Measurements from ENCODE around the gene TBX3.

TBX3 gene

DNA sequence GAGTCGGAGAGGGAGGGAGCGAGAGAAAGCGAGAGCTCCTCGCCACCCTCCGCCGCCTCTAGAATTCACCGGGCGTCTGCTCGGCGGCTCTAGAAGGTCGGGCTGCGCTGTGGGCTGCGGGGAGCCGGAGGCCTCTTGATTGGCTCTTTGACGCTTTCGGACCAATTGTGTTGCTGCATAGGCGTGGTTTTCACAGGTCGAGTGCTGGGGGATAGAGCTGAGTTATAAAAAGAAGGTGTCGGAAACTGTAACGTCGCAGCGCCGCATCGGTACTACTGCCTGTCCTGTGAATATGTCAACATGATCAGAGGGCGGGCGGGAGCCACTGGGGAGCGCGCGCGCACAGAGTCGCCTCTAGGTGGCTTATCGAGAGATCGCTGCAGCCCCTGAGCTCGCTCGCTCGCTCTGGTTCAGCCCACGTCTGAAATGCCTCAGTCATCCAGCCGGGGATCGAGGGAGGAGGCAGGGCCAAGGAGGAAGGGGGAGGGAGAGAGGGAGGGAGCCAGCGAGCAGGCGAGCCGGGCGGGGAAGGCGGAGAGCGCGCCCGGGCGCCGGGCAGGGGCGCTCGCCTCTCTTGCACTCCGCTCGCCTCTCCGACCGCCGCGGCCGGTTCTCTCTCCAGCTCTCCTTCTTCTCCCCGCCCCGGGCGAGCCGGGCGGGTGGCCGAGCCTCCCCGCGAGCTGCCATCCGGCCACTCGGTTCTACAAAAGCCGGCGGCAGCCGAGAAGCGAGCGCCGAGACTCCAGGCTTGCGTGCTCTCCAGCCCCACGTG, at the start of gene TBX3:
TSS of gene TBX3 (minus strand) at position 78 of the 772 bp plus-strand sequence. CDS start 975 bp downstream, outside the sequence.
- no peak within 1 kb of the TSS for H3K4me2 ChIP-seq (ENCODE audit: insufficient read depth, low read length)
- H3K4me1 ChIP-seq (ENCODE audit: insufficient read depth, low read length) = no peaks in the 10 kb centered on the region
- peaks cover 24% of the 10 kb centered on the region for H3K27me3 ChIP-seq (ENCODE audit: insufficient read depth, low read length, poor library complexity)
- no peak within 1 kb of the TSS for H3K4me3 ChIP-seq (ENCODE audit: low read depth in 1 of 2, low read length in 2 of 2)
- no peak within 1 kb of the TSS for H3K27ac ChIP-seq (ENCODE audit: low read length)
- no peak within 1 kb of the TSS for H2AFZ ChIP-seq (ENCODE audit: low read depth, low read length)
- TF ChIP-seq, protein P1, sequence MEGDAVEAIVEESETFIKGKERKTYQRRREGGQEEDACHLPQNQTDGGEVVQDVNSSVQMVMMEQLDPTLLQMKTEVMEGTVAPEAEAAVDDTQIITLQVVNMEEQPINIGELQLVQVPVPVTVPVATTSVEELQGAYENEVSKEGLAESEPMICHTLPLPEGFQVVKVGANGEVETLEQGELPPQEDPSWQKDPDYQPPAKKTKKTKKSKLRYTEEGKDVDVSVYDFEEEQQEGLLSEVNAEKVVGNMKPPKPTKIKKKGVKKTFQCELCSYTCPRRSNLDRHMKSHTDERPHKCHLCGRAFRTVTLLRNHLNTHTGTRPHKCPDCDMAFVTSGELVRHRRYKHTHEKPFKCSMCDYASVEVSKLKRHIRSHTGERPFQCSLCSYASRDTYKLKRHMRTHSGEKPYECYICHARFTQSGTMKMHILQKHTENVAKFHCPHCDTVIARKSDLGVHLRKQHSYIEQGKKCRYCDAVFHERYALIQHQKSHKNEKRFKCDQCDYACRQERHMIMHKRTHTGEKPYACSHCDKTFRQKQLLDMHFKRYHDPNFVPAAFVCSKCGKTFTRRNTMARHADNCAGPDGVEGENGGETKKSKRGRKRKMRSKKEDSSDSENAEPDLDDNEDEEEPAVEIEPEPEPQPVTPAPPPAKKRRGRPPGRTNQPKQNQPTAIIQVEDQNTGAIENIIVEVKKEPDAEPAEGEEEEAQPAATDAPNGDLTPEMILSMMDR (IDR thresholded peaks at IDR 0.05; ENCODE audit: borderline replicate concordance, extremely low read depth, low read length, poor library complexity, severe bottlenecking) = peak; percentile 44
- TF ChIP-seq EZH2 (IDR thresholded peaks at IDR 0.05; ENCODE audit: borderline replicate concordance, low read depth, low read length, severe bottlenecking) = no peak
- H3K79me2 ChIP-seq (ENCODE audit: insufficient read depth, low read length) = no peaks in the 10 kb centered on the region
- H3K9me3 ChIP-seq (ENCODE audit: insufficient read depth, low read length, severe bottlenecking) = no peaks in the 10 kb centered on the region
- no peak within 1 kb of the TSS for H3K9ac ChIP-seq (ENCODE audit: low read depth, low read length)
- ATAC-seq (ENCODE audit: insufficient read depth, low read depth) (no peak; the same call in 2 of the 3 replicates), DNase-seq (no peak)
- H3K36me3 ChIP-seq (ENCODE audit: insufficient read depth, low read length) = no peaks in the 10 kb centered on the region
- H4K20me1 ChIP-seq (ENCODE audit: insufficient read depth, low read length) = no peaks in the 10 kb centered on the region

DNA sequence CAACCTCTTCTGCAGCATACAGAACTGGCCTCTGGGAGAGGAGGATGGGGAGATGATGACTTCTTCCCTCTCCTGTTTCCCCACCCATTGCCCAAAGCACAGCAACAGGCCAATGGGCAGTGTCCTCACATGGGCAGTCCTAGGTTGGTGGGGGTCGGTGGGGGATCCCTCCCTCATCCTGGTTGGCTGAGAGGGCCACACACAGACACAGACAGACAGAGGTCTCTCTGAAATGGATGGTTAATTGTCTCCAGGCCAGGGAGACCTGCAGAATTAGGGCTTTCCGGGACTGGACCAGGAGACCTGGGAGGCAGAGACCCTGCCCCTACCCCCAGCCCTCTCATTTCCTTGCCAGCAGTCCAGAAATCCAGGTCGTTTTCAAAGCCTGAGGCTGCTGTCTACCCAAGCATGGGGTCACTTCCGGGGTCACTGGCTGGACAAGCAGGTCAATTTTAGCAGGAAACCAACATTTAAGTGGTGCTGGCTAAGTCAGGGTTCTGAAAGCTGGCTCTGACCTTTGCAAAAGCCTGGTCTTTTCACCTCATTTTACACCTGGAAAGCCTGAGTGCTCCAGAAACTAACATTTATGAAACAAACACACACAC, 48.6 kb upstream of the TBX3 start:
- no peak for TF ChIP-seq EZH2 (IDR thresholded peaks at IDR 0.05; ENCODE audit: borderline replicate concordance, low read depth, low read length, severe bottlenecking)
- TF ChIP-seq, protein P1 (IDR thresholded peaks at IDR 0.05; ENCODE audit: borderline replicate concordance, extremely low read depth, low read length, poor library complexity, severe bottlenecking) = no peak
- H3K27ac ChIP-seq (ENCODE audit: low read length) = no peak overlapping the region
- H3K4me3 ChIP-seq (ENCODE audit: low read depth in 1 of 2, low read length in 2 of 2) = no peak overlapping the region
- H4K20me1 ChIP-seq (ENCODE audit: insufficient read depth, low read length) = no peaks in the 10 kb centered on the region; the same call in 1 of the 2 replicates
- no peak overlapping the region for H2AFZ ChIP-seq (ENCODE audit: low read depth, low read length)
- H3K9me3 ChIP-seq (ENCODE audit: insufficient read depth, low read length, severe bottlenecking) = no peaks in the 10 kb centered on the region
- no peaks in the 10 kb centered on the region for H3K79me2 ChIP-seq (ENCODE audit: insufficient read depth, low read length)
- no peaks in the 10 kb centered on the region for H3K27me3 ChIP-seq (ENCODE audit: insufficient read depth, low read length, poor library complexity)
- no peak overlapping the region for H3K4me2 ChIP-seq (ENCODE audit: insufficient read depth, low read length)
- H3K4me1 ChIP-seq (ENCODE audit: insufficient read depth, low read length) = no peaks in the 10 kb centered on the region
- no peaks in the 10 kb centered on the region for H3K36me3 ChIP-seq (ENCODE audit: insufficient read depth, low read length)
- DNase-seq (no peak), ATAC-seq (ENCODE audit: insufficient read depth, low read depth) (no peak)
- no peak overlapping the region for H3K9ac ChIP-seq (ENCODE audit: low read depth, low read length)

DNA sequence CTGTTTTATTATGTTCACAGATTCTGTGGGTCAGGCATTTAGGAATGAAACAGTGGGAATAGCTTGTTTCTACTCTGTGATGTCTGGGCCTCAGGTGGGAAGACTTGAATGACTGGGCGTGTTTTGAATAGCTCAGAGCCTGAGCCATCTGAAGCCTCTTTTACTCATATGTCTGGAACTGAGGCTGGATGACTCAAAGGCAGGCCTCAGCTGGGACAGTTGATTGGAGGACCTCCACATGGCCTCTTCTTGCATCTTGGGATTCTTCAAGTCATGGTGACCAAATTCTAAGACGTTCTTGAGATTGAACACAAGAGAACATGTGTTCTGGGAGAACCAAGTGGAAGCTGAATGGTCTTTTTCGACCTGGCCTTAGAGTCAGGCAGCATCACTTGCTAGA, 45.8 kb upstream of the TBX3 start:
- TF ChIP-seq, protein P1 (IDR thresholded peaks at IDR 0.05; ENCODE audit: borderline replicate concordance, extremely low read depth, low read length, poor library complexity, severe bottlenecking) = no peak
- no peak for TF ChIP-seq EZH2 (IDR thresholded peaks at IDR 0.05; ENCODE audit: borderline replicate concordance, low read depth, low read length, severe bottlenecking)

More for the DNA sequence above, 45.8 kb upstream of the TBX3 start:
- DNase-seq (no peak), ATAC-seq (ENCODE audit: insufficient read depth, low read depth) (no peak)
- Histone ChIP-seq H3K27ac (ENCODE audit: low read length) (no peak overlapping the region), H3K4me3 (ENCODE audit: low read depth in 1 of 2, low read length in 2 of 2) (no peak overlapping the region), H3K4me1 (ENCODE audit: insufficient read depth, low read length) (no peaks in the 10 kb centered on the region), H2AFZ (ENCODE audit: low read depth, low read length) (no peak overlapping the region), H4K20me1 (ENCODE audit: insufficient read depth, low read length) (no peaks in the 10 kb centered on the region; the same call in 1 of the 2 replicates), H3K36me3 (ENCODE audit: insufficient read depth, low read length) (no peaks in the 10 kb centered on the region), H3K79me2 (ENCODE audit: insufficient read depth, low read length) (no peaks in the 10 kb centered on the region), H3K4me2 (ENCODE audit: insufficient read depth, low read length) (no peak overlapping the region), H3K9me3 (ENCODE audit: insufficient read depth, low read length, severe bottlenecking) (no peaks in the 10 kb centered on the region), H3K27me3 (ENCODE audit: insufficient read depth, low read length, poor library complexity) (no peaks in the 10 kb centered on the region), H3K9ac (ENCODE audit: low read depth, low read length) (no peak overlapping the region)
